ENCODE results near the gene AMACR. TPM values are rescaled to one million over a fixed set of nuclear protein-coding genes. Genes with fewer than 3 reads are reported as not detected.
"Not testable (repeated sequence)": the region's sequence is repeated elsewhere in the genome, so short reads cannot be mapped to it uniquely, and the experiment has no call there.

AMACR gene
- total and polyA plus RNA-seq, 7 experiments from 2014 or later = 2.7 to 12.0 (median 8.2) TPM

GRCh38 chr5:34011536-34011935 lies 3.7 kb upstream of the AMACR start:
- Mint-ChIP-seq H3K9me3 (peaks cover 0 to 5% (median 0%) of the 10 kb centered on the region in 11 donors), H3K4me1 (peaks cover 21 to 25% (median 24%) of the 10 kb centered on the region in 7 donors), H3K27me3 (no peaks in the 10 kb centered on the region), H3K27ac (no peak overlapping the region), H3K36me3 (peaks cover 0 to 6% (median 0%) of the 10 kb centered on the region in 5 donors), H3K4me3 (no peak overlapping the region)
- ATAC-seq = no peak
- Histone ChIP-seq H3K4me1 (ENCODE audit: control insufficient read depth in 2 of 2, insufficient read depth in 2 of 2, low read length in 2 of 2) (peaks cover 9 to 18% of the 10 kb centered on the region in 2 donors), H3K36me3 (ENCODE audit: control insufficient read depth in 2 of 3, insufficient read depth in 3 of 3, low read length in 3 of 3) (no peaks in the 10 kb centered on the region), H3K27me3 (ENCODE audit: control insufficient read depth in 2 of 2, insufficient read depth in 2 of 2, low read length in 2 of 2) (no peaks in the 10 kb centered on the region), H3K9me3 (ENCODE audit: control insufficient read depth in 2 of 3, low read length in 3 of 3) (no peaks in the 10 kb centered on the region), H3K4me3 (ENCODE audit: low read length) (no peak overlapping the region), H3K27ac (ENCODE audit: low read depth, low read length) (no peak overlapping the region)
- ChIA-PET CTCF (interaction anchor here (1.6 kb wide), 1 partner anchor 14 kb away, joined by 6 read pairs; no protein-coding TSS in a partner anchor), POLR2A (no interaction called here)
- intact Hi-C loops (cut with micrococcal nuclease) = no loop called here
- no peak for DNase-seq

DNA sequence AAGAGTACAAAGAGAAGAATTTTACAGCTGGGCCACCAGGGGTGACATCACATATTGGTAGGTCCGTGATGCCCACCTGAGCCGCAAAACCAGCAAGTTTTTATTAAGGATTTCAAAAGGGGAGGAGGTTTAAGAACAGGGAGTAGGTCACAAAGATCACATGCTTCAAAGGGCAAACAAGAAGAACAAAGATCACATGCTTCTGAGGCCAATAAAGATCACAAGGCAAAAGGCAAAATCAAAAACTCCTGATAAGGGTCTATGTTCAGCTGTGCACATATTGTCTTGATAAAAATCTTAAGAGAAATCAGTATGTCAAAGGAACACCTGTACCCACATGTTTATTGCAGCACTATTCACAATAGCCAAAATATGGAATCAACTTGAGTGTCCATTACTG lies 2.3 kb upstream of the AMACR start:
- H3K27me3 Mint-ChIP-seq; H3K36me3 ChIP-seq (ENCODE audit: control insufficient read depth in 2 of 3, insufficient read depth in 3 of 3, low read length in 3 of 3); CTCF ChIA-PET; H3K36me3 Mint-ChIP-seq; H3K9me3 Mint-ChIP-seq; DNase-seq; H3K9me3 ChIP-seq (ENCODE audit: control insufficient read depth in 2 of 3, low read length in 3 of 3); H3K27me3 ChIP-seq (ENCODE audit: control insufficient read depth in 2 of 2, insufficient read depth in 2 of 2, low read length in 2 of 2); H3K4me3 ChIP-seq (ENCODE audit: low read length); ATAC-seq; H3K27ac ChIP-seq (ENCODE audit: low read depth, low read length); H3K4me3 Mint-ChIP-seq; POLR2A ChIA-PET; intact Hi-C loops (cut with micrococcal nuclease): not testable (repeated sequence)
- peak overlapping the region in 1 of 9 donors; percentile 25 for H3K27ac Mint-ChIP-seq
- H3K4me1 ChIP-seq (ENCODE audit: control insufficient read depth in 2 of 2, insufficient read depth in 2 of 2, low read length in 2 of 2) = peaks cover 9 to 18% of the 10 kb centered on the region in 2 donors
- H3K4me1 Mint-ChIP-seq = peaks cover 23 to 32% (median 29%) of the 10 kb centered on the region in 7 donors

DNA sequence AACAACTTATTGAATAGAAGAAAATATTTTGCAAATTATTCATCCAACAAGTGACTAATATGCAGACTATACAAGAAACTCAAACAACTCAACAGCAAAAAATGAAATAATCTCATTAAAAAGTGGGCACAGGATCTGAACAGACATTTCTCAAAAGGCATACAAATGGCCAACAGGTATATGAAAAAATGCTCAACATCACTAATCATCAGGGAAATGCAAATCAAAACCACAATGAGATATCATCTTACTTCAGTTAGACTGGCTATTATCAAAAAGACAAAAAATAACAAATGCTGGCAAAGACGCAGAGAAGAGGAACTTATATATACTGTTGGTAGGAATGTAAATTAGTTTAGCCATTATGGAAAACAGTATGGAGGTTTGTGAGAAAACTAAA lies 1.8 kb upstream of the AMACR start:
- Mint-ChIP-seq H3K4me3 (peak overlapping the region in 4 of 10 donors; percentile 44 to 97 (median 86)), H3K4me1 (peaks cover 23 to 32% (median 29%) of the 10 kb centered on the region in 7 donors), H3K27me3 (no peaks in the 10 kb centered on the region), H3K36me3 (peaks cover 0 to 6% (median 0%) of the 10 kb centered on the region in 5 donors), H3K9me3 (peaks cover 0 to 5% (median 0%) of the 10 kb centered on the region in 11 donors), H3K27ac (peak overlapping the region in 4 of 9 donors; percentile 87 to 97 (median 96))
- intact Hi-C loops (cut with micrococcal nuclease) = loop anchor here (2.0 to 10.0 kb wide), 8 partner anchors 13 to 1835 kb away; partner anchors contain the start of genes MTMR12 (in 2 of the 2), BRIX1 (in 1 of the 2), GOLPH3 (in 1 of the 2) and RAD1 (in 1 of the 2)
- Histone ChIP-seq H3K27me3 (ENCODE audit: control insufficient read depth in 2 of 2, insufficient read depth in 2 of 2, low read length in 2 of 2) (no peaks in the 10 kb centered on the region), H3K27ac (ENCODE audit: low read depth, low read length) (no peak overlapping the region), H3K36me3 (ENCODE audit: control insufficient read depth in 2 of 3, insufficient read depth in 3 of 3, low read length in 3 of 3) (peaks cover 0 to under 1% (median 0%) of the 10 kb centered on the region in 3 experiments), H3K9me3 (ENCODE audit: control insufficient read depth in 2 of 3, low read length in 3 of 3) (no peaks in the 10 kb centered on the region), H3K4me3 (ENCODE audit: low read length) (no peak overlapping the region), H3K4me1 (ENCODE audit: control insufficient read depth in 2 of 2, insufficient read depth in 2 of 2, low read length in 2 of 2) (peaks cover 9 to 18% of the 10 kb centered on the region in 2 donors)
- ATAC-seq (no peak), DNase-seq (no peak)
- CTCF ChIA-PET = no interaction called here
- POLR2A ChIA-PET = interaction anchor here (1.6 kb wide), 1 partner anchor 11 kb away, joined by 6 read pairs; no protein-coding TSS in a partner anchor

DNA sequence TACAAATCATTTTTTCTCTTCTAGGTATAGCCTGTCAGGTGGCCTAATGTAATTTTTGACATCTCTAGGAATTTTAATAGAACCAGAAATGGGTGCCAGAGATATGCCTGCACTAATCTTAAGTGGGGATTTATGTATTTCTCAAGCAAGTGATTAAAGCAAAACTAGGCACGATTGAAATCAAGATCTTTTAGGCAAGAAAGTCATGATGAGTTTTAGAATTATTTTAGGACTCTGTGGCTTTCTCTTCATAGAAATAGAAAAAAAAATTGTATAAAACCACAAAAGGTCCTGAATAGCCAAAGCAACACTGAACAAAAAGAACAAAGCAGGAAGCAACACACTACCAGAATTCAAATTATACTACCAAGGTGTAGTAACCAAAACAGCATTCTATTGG lies 952 bp upstream of the AMACR start:
- no peaks in the 10 kb centered on the region for H3K9me3 ChIP-seq (ENCODE audit: control insufficient read depth in 2 of 3, low read length in 3 of 3)
- intact Hi-C loops (cut with micrococcal nuclease) = loop anchor here (1.0 to 10.0 kb wide), 14 partner anchors 12 to 1834 kb away; partner anchors contain the start of genes BRIX1 (in 2 of the 2), MTMR12 (in 2 of the 2), RAD1 (in 2 of the 2) and TTC23L (in 2 of the 2)
- ChIA-PET POLR2A (interaction anchor here (0.5 to 2.3 kb wide), 8 partner anchors 12 to 921 kb away, joined by 3 to 10 read pairs (median 7); partner anchors contain the start of genes BRIX1, DNAJC21, RAD1 and TARS1), CTCF (interaction anchor here (1.8 kb wide), 1 partner anchor 11 kb away, joined by 9 read pairs; no protein-coding TSS in a partner anchor)
- peak overlapping the region; percentile 83 for H3K27ac ChIP-seq (ENCODE audit: low read depth, low read length)
- H3K4me3 ChIP-seq (ENCODE audit: low read length) = peak overlapping the region; percentile 85
- Mint-ChIP-seq H3K27ac (peak overlapping the region; percentile 87 to 97 (median 96)), H3K36me3 (peaks cover 2 to 11% (median 6%) of the 10 kb centered on the region in 5 donors), H3K4me3 (peak overlapping the region; percentile 79 to 98 (median 94)), H3K27me3 (no peaks in the 10 kb centered on the region), H3K9me3 (peaks cover 0 to 5% (median 0%) of the 10 kb centered on the region in 11 donors), H3K4me1 (peaks cover 23 to 32% (median 29%) of the 10 kb centered on the region in 7 donors)
- peaks cover 9 to 18% of the 10 kb centered on the region in 2 donors for H3K4me1 ChIP-seq (ENCODE audit: control insufficient read depth in 2 of 2, insufficient read depth in 2 of 2, low read length in 2 of 2)
- H3K36me3 ChIP-seq (ENCODE audit: control insufficient read depth in 2 of 3, insufficient read depth in 3 of 3, low read length in 3 of 3) = peaks cover 0 to 8% (median 0%) of the 10 kb centered on the region in 3 experiments
- DNase-seq (no peak), ATAC-seq (no peak)
- H3K27me3 ChIP-seq (ENCODE audit: control insufficient read depth in 2 of 2, insufficient read depth in 2 of 2, low read length in 2 of 2) = no peaks in the 10 kb centered on the region

DNA sequence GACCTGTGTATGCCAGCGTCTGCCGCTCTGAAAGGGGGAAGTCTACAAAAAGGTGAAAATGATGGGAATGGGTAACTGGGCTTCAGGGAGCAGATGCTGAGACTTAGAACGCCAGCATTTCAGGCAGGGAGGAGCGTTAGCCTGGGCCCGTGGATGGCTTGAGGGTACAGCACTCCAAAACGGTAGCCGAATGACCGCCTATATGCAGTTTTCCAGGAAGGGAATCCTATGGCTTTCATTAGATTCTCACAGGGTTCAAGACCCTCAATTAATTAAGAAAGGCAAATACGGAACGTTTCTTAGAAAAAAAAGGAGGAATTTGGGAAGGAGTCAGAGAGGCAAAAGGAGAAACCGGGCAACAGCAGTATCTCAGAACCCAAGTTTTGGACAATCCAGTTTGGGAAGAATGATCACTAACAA lies 639 bp downstream of the AMACR start:
- H3K9me3 ChIP-seq (ENCODE audit: control insufficient read depth in 2 of 3, low read length in 3 of 3) = no peaks in the 10 kb centered on the region
- H3K27ac ChIP-seq (ENCODE audit: low read depth, low read length) = peak overlapping the region; percentile 83
- H3K4me3 ChIP-seq (ENCODE audit: low read length) = peak overlapping the region; percentile 85
- no peaks in the 10 kb centered on the region for H3K27me3 ChIP-seq (ENCODE audit: control insufficient read depth in 2 of 2, insufficient read depth in 2 of 2, low read length in 2 of 2)
- H3K27me3 Mint-ChIP-seq = no peaks in the 10 kb centered on the region
- intact Hi-C loops (cut with micrococcal nuclease) = loop anchor here (1.0 to 10.0 kb wide), 7 partner anchors 13 to 1832 kb away; partner anchors contain the start of genes BRIX1 (in 1 of the 2), GOLPH3 (in 1 of the 2), MTMR12 (in 1 of the 2) and RAD1 (in 1 of the 2)
- H3K4me1 Mint-ChIP-seq = peaks cover 23 to 39% (median 32%) of the 10 kb centered on the region in 7 donors
- ATAC-seq = no peak
- DNase-seq = no peak
- ChIA-PET CTCF (interaction anchor here (1.8 kb wide), 1 partner anchor 9 kb away, joined by 9 read pairs; no protein-coding TSS in a partner anchor), POLR2A (interaction anchor here (1.9 to 2.3 kb wide), 4 partner anchors 10 to 922 kb away, joined by 5 to 10 read pairs (median 8); partner anchors contain the start of genes DNAJC21 and TARS1)
- H3K4me3 Mint-ChIP-seq = peak overlapping the region; percentile 79 to 98 (median 94)
- peaks cover 9 to 18% of the 10 kb centered on the region in 2 donors for H3K4me1 ChIP-seq (ENCODE audit: control insufficient read depth in 2 of 2, insufficient read depth in 2 of 2, low read length in 2 of 2)
- peaks cover 0 to 20% (median 0%) of the 10 kb centered on the region in 3 experiments for H3K36me3 ChIP-seq (ENCODE audit: control insufficient read depth in 2 of 3, insufficient read depth in 3 of 3, low read length in 3 of 3)
- H3K27ac Mint-ChIP-seq = peak overlapping the region; percentile 75 to 96 (median 93)
- peaks cover 10 to 23% (median 13%) of the 10 kb centered on the region in 5 donors for H3K36me3 Mint-ChIP-seq
- peaks cover 0 to 5% (median 0%) of the 10 kb centered on the region in 11 donors for H3K9me3 Mint-ChIP-seq

GRCh38 chr5:34005681-34006080 lies 2.2 kb downstream of the AMACR start:
- peaks cover 9 to 18% of the 10 kb centered on the region in 2 donors for H3K4me1 ChIP-seq (ENCODE audit: control insufficient read depth in 2 of 2, insufficient read depth in 2 of 2, low read length in 2 of 2)
- POLR2A ChIA-PET = no interaction called here
- H3K9me3 ChIP-seq (ENCODE audit: control insufficient read depth in 2 of 3, low read length in 3 of 3) = no peaks in the 10 kb centered on the region
- H3K27ac Mint-ChIP-seq = peak overlapping the region in 2 of 9 donors; percentile 6 to 87
- peaks cover 0 to 2% (median 0%) of the 10 kb centered on the region in 11 donors for H3K9me3 Mint-ChIP-seq
- no peaks in the 10 kb centered on the region for H3K27me3 ChIP-seq (ENCODE audit: control insufficient read depth in 2 of 2, insufficient read depth in 2 of 2, low read length in 2 of 2)
- H3K4me1 Mint-ChIP-seq = peaks cover 23 to 39% (median 32%) of the 10 kb centered on the region in 7 donors
- intact Hi-C loops (cut with micrococcal nuclease) = loop anchor here (5.0 to 10.0 kb wide), 5 partner anchors 239 to 1831 kb away; partner anchors contain the start of genes BRIX1 (in 1 of the 2), GOLPH3 (in 1 of the 2), MTMR12 (in 1 of the 2) and RAD1 (in 1 of the 2)
- H3K4me3 Mint-ChIP-seq = no peak overlapping the region
- no peak overlapping the region for H3K27ac ChIP-seq (ENCODE audit: low read depth, low read length)
- H3K27me3 Mint-ChIP-seq = no peaks in the 10 kb centered on the region
- CTCF ChIA-PET = no interaction called here
- peaks cover 10 to 27% (median 13%) of the 10 kb centered on the region in 5 donors for H3K36me3 Mint-ChIP-seq
- peaks cover 0 to 20% (median 0%) of the 10 kb centered on the region in 3 experiments for H3K36me3 ChIP-seq (ENCODE audit: control insufficient read depth in 2 of 3, insufficient read depth in 3 of 3, low read length in 3 of 3)
- no peak overlapping the region for H3K4me3 ChIP-seq (ENCODE audit: low read length)
- ATAC-seq (no peak), DNase-seq (no peak)
